CMK (cell line): ENCODE data around the gene DLX4.

Source experiments
- DNase-seq: peaks from one replicate; pipeline ENCODE4 v3.0.0-alpha.2; 2010; ENCODE audit warnings: low read depth

The DLX4 gene

DNA sequence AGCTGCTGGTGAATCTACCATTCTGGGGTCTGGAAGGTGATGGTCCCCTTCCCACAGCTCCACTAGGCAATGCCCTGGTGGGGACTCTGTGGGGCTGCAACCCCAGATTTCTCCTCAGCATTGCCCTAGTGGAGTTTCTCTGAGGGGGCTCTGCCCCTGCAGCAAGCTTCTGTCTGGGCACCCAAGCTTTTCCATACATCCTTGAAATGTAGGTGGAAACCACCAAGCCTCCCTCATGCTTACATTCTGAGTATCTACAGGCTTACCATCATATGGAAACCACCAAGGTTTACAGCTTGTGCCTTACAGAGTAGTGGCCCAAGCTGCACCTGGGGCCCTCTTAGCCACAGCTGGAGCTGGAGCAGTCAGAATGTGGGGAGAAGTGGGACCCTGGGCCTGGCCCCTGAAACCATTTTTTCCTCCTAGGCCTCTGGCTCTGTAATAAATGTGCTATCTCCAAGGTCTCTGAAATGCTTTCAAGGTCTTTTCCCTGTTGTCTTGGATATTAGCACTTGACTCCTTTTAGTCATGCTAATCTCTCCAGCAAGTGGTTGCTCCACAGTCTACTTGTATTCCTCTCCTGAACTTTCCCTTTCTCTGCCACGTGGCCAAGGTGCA lies 45.6 kb downstream of the DLX4 start:
- no peak for DNase-seq

- no peak for DNase-seq
These were observed 46.2 kb downstream of the DLX4 start for GRCh38 chr17:50015146-50015545.

DNA sequence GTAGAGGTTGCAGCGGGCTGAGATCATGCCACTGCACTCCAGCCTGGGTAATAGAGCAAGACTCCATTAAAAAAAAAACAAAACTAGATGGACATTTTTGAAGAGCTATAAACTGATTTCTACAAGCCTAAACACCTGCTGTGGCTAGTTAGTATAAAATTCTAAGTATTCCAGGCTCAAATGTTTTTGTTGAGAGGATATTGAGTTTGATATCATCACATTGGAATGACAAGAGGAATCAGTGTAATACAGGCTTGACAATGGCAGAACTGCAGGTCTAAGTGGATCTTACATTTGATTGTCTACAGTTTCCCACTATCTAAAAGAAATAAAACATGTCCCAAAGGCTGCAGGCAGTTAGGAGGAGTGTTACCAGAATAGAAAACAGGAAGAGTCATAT lies 49.9 kb downstream of the DLX4 start:
- no peak for DNase-seq

DNA sequence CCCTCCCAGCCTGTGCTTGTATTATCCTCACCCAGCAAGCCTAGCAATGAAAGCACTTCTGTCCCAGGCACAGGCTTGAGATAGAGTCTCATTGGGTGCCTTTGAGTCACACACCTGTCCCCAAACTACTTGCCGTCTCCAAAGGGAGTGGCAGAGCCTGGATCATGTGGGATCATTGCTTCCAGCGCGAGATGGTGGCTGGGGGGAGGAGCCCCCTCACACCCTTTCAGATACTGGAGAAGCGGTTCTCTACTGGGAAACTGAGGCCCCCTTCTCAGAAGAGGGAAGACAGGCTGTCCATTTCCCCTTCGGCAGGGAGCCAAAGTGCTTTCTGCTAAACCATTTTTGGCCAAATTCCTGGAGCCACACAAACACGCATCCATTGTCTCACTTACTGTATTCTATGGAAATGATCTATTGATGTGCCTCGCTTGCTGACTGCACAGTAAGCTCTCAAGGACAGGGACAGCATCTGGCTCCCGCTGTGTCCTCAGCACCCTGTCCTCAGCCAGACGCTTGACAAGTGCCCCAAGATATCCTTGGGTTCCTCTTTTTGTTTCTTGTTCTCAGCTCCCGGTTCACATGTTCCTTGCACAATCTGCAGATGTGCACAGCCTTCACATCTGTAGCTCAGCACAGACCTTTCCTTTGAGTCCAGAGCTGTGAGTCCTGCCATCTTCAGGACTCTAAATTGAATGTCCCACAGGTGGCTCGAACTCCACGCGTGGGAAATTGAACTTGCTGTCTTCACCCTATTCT lies 52.0 kb downstream of the DLX4 start:
- DNase-seq, result no peak

- no peak for DNase-seq
These were observed 52.8 kb downstream of the DLX4 start for GRCh38 chr17:50021681-50022370.

DNA sequence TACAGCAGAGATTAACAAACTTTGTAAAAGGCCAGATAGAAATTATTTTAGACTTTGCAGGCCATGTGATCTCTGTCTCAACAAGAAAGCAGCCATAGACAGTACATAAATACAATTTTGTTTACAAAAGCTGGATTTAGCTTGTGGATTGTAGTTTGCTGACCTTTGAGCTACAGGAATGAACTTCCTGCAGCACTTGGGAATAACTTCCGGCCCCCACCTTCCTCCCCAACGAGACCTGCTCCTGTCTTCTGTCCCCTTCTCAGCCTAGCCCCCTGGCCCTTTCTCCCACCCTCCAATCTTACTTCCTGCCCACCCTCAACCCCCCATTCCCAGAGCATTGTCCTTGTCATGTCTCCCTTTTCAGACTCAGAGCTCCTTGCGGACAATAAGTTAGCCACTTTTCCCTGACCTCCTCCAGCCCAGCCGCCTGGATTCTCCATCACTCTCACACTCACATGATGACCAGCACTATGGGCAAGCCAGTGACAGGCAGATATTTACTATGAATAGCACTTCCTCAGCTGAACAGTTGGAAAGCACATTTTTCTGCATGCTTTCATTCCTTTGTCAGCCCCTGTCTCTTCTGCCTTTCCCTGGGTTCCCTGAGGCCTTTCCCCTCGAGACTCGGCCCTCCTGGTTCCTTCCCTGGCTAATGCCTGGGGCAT lies 53.6 kb downstream of the DLX4 start:
- no peak for DNase-seq

DNA sequence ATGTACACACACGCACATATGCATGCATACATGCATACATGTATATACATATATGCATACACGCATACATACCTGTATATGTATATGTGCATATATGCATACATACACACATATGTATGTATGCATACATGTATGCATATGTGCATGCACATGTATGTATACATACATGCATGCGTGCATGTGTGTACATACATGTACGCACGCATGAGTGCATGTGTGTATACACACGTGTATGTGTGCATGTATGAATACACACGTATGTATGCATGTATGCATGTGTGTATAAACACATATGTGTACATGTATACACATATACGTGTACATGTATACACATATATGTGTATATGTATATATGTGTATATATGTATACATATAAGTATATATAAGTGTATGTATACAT lies 54.5 kb downstream of the DLX4 start:
- DNase-seq, result no peak
